Mucosa of rectum (tissue), 2 donors: ENCODE data around the gene CFAP300.

Experiments used
- H3K27ac ChIP-seq, 2 donors: one replicate each; pipeline ENCODE4 v1.7.0; 2013; ENCODE audit warnings: inconsistent platforms in 2 of 2, low read depth in 2 of 2, low read length in 2 of 2
- H3K27me3 ChIP-seq, 2 donors: one replicate each; pipeline ENCODE4 v1.7.0; 2013; ENCODE audit warnings: low read length in 2 of 2; ENCODE audit not compliant: control insufficient read depth in 2 of 2, insufficient read depth in 2 of 2
- H3K36me3 ChIP-seq, 2 donors: one replicate each; pipeline ENCODE4 v1.7.0; 2013; ENCODE audit warnings: low read length in 2 of 2; ENCODE audit not compliant: control insufficient read depth in 2 of 2, insufficient read depth in 2 of 2
- H3K4me1 ChIP-seq, 2 donors: one replicate each; pipeline ENCODE4 v1.7.0; 2013; ENCODE audit warnings: low read length in 2 of 2, mild to moderate bottlenecking in 1 of 2; ENCODE audit not compliant: control insufficient read depth in 2 of 2, insufficient read depth in 2 of 2
- H3K4me3 ChIP-seq, 2 donors: one replicate each; pipeline ENCODE4 v1.7.0; 2013; ENCODE audit warnings: low read length in 2 of 2
- H3K9ac ChIP-seq, 2 donors: one replicate each; pipeline ENCODE4 v1.7.0; 2013; ENCODE audit warnings: low read length in 2 of 2, low read depth in 1 of 2, mild to moderate bottlenecking in 1 of 2
- H3K9me3 ChIP-seq, 2 donors: one replicate each; pipeline ENCODE4 v1.7.0; 2013; ENCODE audit warnings: low read length in 2 of 2; ENCODE audit not compliant: control insufficient read depth in 2 of 2
- donor health status: healthy.
- donor health status: Normal muscosa, but diverticular disease.

Gene CFAP300

DNA sequence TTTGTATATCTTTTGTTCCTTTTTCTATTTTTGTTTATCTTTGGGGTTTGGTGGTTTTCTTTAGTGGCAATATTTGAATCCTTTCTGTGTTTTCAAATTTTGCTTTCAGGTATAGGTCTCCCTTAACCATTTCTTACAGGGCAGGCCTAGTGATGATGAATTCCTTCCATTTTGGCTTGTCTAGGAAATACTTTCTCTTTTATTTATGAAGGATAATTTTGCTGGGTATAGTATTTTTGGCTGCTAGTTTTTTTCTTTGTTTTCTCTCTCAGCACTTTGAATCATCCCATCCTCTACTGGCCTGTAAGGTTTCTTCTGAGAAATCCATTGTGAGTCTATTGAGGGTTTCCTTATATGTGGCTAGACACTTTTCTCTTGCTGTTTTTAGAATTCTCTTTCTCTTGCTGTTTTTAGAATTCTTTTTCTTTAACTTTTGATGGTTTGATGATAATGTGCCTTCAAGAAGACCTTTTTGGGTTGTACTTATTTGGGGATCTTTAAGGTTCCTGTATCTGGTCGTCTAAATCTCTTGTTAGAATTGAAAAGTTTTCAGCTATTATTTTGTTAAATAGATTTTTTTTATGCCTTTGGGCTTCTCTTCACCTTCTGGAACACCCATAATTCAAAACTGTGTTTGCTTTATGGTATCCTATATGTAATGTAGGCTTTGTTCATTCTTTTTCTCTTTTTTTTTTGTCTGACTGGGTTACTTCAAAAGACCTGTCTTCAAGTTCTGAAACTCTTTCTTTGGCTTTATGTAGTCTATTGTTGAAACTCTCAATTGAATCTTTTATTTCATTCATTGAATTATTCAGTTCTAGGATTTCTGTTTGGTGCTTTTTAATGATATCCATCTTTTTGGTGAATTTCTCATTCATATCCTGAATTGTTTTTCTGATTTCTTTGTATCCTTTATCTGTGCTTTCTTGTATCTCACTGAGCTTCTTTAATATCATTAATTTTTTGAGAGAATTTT is 24.5 kb downstream of the CFAP300 start:
- Histone ChIP-seq H3K36me3 (no peaks in the 10 kb centered on the region), H3K9ac (no peak overlapping the region), H3K4me1 (no peaks in the 10 kb centered on the region), H3K27me3 (no peaks in the 10 kb centered on the region), H3K4me3 (no peak overlapping the region), H3K27ac (no peak overlapping the region), H3K9me3 (no peaks in the 10 kb centered on the region)

DNA sequence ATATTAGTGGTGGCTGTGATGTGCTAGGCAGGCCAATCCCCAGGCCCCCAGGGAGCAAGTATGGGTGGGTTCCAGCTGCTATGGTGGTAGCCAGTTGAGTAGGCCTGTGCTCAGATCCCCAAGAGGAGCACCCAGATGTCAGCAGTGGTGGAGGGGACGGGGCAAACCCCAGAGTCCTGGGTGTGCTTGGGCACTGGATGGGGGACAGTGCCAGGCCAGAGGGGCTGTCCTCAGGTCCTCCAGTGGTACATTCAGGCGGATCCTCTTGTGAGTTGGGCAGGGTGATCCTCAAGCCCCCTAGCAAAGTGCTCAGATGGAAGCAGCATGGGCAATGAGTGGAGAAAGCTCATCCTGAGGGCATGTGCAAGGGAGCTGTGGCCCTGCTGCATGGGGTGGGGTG is 26.0 kb downstream of the CFAP300 start:
- H3K9me3 ChIP-seq = no peaks in the 10 kb centered on the region
- H3K36me3 ChIP-seq = no peaks in the 10 kb centered on the region
- no peak overlapping the region for H3K27ac ChIP-seq
- H3K27me3 ChIP-seq = no peaks in the 10 kb centered on the region
- H3K4me1 ChIP-seq = no peaks in the 10 kb centered on the region
- no peak overlapping the region for H3K4me3 ChIP-seq
- no peak overlapping the region for H3K9ac ChIP-seq

DNA sequence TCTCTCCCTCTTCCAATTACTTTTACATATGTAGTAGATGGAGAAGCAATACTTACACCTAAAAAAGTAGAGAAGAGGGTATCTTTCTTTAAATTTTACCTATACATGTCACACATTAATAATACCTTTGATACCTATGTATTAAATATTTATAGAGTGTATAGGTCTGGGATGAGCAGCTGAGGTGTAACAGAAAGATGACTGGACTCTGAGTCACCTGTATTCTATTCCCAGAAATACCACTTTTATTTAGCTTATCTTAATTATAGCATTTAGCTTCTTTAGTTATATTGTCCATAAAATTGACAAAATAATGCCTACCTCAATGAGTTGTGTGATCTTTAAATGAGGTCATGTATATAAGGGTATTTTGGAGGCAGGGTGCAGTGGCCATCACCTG is 32.4 kb downstream of the CFAP300 start:
- Histone ChIP-seq H3K27ac (no peak overlapping the region), H3K36me3 (no peaks in the 10 kb centered on the region), H3K9ac (no peak overlapping the region), H3K4me1 (no peaks in the 10 kb centered on the region), H3K27me3 (no peaks in the 10 kb centered on the region), H3K4me3 (no peak overlapping the region), H3K9me3 (no peaks in the 10 kb centered on the region)

DNA sequence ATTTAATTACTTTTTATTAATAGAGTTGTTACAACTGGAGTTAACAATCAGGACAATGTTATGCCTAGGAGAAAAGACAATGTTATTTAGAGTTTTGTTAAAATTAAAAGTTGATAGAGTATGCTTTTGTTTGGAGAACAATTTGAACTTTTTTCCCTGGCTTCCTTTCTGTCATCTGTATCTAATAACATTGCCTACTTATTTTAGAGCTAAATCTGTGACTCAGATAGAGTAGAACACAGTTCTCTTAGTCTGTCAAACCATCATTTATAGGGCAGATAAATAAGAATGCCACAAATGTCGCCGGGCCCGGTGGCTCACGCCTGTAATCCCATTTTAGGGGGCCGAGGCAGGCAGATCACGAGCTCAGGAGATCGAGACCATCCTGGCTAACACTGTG is 34.1 kb downstream of the CFAP300 start:
- Histone ChIP-seq H3K4me1 (no peaks in the 10 kb centered on the region), H3K36me3 (no peaks in the 10 kb centered on the region), H3K4me3 (no peak overlapping the region), H3K27me3 (no peaks in the 10 kb centered on the region), H3K9ac (no peak overlapping the region), H3K27ac (no peak overlapping the region), H3K9me3 (no peaks in the 10 kb centered on the region)

DNA sequence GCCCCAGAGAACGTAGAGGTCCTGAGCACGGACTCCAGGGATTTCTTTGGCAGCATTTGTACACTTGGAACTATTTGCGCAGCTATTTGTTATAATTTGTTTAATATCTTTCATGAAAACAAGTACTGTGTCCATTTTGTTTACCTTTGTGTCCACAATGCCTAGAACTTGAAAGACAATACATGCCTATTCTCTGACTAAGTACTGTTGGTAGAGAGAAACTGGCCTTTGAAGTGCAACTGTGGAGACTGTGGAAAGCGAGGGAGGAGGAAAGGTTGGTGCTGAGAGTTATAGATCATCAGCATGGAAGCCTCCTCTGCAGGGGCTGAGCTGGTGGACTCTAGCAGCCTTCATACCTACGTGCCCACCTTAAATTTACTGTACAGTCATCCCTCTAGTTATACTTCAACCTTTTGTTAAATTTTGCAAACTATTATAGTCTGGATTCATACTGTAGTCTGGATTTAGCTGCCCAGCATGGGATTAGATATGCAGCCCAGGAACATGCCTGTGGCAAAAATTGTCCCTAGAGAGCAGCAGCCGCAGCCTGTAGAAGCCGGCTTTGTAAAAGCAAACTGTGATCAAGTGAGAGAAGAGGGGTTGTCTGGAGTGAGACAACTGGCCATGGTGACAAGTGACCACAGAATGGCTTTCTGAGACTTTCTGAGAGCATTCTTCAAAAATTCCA is 38.8 kb downstream of the CFAP300 start:
- Histone ChIP-seq H3K4me1 (no peaks in the 10 kb centered on the region), H3K27me3 (no peaks in the 10 kb centered on the region), H3K9ac (no peak overlapping the region), H3K36me3 (no peaks in the 10 kb centered on the region), H3K9me3 (no peaks in the 10 kb centered on the region), H3K27ac (no peak overlapping the region), H3K4me3 (no peak overlapping the region)

DNA sequence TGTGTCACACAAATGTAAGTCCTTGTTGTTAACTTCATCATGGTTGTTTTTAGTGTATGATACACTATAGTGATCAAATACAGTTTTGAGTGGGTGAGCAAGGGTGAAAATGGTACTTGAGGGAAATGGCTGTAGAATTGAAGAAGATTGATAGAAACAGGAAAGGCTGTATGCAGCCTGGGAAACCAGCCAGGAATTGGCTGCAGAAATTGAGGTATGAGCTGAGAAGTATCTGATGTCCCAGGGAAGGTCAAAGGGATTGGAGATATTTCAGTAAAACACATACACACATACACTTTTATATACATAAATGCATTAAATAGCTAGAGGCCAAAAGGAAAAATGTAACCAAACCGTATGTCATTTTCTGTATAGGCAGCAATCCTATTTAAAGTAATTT is 49.9 kb downstream of the CFAP300 start:
- no peak overlapping the region for H3K4me3 ChIP-seq
- no peaks in the 10 kb centered on the region for H3K36me3 ChIP-seq
- no peak overlapping the region for H3K27ac ChIP-seq
- no peak overlapping the region for H3K9ac ChIP-seq
- no peaks in the 10 kb centered on the region for H3K27me3 ChIP-seq
- no peaks in the 10 kb centered on the region for H3K9me3 ChIP-seq
- H3K4me1 ChIP-seq = no peaks in the 10 kb centered on the region

DNA sequence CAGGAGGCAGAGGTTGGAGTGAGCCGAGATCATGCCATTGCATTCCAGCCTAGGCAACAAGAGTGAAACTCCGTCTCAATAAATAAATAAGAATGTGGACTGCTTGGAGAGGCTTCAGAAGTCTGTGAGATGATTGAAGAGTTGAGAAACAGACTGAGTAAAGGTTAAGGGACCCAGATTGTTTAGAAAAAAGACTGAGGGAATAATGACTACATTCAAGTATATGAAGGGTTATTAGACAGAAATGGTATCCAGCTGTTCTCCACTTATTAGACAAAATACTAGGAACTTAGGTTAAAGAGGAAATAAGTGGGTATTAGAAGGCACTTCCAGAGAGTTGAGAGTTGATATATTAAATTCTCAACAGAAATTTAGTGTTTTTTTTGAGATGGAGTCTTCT is 52.5 kb downstream of the CFAP300 start:
- Histone ChIP-seq H3K27ac (no peak overlapping the region), H3K27me3 (no peaks in the 10 kb centered on the region), H3K9ac (no peak overlapping the region), H3K4me3 (no peak overlapping the region), H3K36me3 (no peaks in the 10 kb centered on the region), H3K9me3 (no peaks in the 10 kb centered on the region), H3K4me1 (no peaks in the 10 kb centered on the region)

DNA sequence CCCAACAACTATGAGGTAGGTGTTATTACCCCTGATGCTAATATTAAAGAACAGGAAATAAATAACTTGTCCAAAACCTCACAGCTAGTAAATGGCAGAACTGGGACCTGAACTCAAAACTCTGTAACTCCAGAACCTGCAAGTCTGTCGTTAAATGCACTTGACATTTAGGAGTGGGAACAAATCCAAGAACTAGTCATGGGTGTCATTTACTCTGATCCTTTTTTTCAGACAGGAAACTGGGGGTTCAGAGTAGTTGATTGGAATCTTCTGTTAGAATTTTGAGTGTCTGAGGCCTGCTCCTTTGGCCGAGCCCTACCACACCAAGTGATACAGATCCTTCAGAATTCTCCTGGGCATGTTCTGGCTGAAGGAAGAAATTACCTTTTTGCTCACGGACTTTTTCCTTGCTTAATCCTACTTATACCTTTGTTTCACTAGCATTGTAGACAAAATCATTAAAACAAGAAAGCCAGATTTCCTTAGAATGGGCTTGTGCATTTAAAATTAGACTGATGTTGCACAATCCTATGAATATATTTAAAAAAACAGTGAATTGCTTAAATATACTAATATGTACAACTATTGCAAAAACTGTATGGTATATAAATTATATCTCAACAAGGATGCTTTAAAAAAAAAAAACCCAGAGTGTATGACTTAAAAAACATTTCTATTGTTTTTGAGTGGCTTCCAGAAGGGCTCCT is 61.6 kb downstream of the CFAP300 start:
- Histone ChIP-seq H3K9me3 (no peaks in the 10 kb centered on the region), H3K27ac (peak overlapping the region in 1 of 2 donors; percentile 90), H3K4me1 (peaks cover 0 to 15% of the 10 kb centered on the region in 2 donors), H3K36me3 (no peaks in the 10 kb centered on the region), H3K4me3 (no peak overlapping the region), H3K27me3 (peaks cover 0 to 3% of the 10 kb centered on the region in 2 donors), H3K9ac (no peak overlapping the region)

DNA sequence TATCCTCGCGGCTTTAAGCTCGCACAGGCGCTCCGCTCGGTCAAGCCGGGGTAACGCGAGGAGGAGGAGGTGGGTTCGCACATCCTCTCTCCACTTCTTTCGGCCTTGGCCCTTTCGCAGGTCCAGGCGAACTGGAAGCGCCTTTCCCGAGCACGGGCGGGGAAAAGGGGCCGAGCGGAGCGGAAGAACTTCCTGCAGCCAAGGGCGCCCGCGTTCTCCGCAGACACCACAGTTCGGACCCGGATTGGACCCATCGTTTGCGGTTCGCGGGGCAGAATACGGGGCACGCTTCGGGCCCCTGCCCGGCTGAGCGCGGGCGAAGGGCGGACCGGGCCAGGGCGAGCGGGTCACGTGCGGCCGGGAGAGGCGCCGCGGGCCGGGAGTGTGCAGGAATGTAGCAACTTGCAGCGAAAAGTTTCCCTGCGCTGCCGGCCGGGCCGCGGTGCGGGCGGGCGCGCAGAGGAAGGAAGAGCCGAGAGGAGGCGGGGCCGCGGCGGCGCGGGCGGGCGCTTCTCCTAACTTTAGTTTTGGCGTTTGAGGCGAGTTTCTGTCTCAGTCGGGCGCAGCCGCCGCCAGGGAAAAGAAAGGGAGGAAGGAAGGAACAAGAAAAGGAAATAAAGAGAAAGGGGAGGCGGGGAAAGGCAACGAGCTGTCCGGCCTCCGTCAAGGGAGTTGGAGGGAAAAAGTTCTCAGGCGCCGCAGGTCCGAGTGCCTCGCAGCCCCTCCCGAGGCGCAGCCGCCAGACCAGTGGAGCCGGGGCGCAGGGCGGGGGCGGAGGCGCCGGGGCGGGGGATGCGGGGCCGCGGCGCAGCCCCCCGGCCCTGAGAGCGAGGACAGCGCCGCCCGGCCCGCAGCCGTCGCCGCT is 62.9 kb downstream of the CFAP300 start, which contains the start of gene YAP1:
YAP1 (plus strand) TSS at position 552 of the 865 bp plus-strand sequence. CDS start 402 bp downstream, outside the sequence.
- H3K27me3 ChIP-seq = peaks cover 0 to 3% of the 10 kb centered on the region in 2 donors
- peak within 1 kb of the TSS; percentile 81 to 90 for H3K4me3 ChIP-seq
- H3K9ac ChIP-seq = peak within 1 kb of the TSS; percentile 74 to 89
- peaks cover under 1 to 15% of the 10 kb centered on the region in 2 donors for H3K4me1 ChIP-seq
- no peaks in the 10 kb centered on the region for H3K36me3 ChIP-seq
- H3K9me3 ChIP-seq = no peaks in the 10 kb centered on the region
- peak within 1 kb of the TSS; percentile 89 to 90 for H3K27ac ChIP-seq
